ENCODE results near the gene ERI3. TPM values are rescaled to one million over a fixed set of nuclear protein-coding genes. Genes with fewer than 3 reads are reported as not detected.

The ERI3 gene
- polyA plus RNA-seq, 3 donors: 26.4 to 35.0 (median 26.6) TPM

DNA sequence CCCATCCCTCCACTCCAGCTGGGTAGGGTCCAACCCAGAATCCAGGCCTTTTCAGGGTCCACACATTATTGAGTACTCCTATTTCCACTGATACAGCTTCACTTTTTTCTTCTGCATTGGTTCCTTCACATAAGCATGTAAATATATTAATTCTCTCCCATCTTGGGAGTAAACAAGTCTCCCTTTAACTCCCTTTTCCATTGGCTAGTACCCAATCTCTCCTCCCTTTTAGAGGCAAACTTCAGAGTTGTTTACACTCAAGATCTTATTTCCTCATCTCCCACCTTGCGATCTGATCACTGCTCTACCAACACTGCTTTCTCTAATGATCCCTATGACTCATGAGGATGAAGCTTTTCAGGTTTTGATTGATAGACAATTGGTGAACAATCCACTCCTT, 121.5 kb downstream of the ERI3 start:
- WGBS (ENCODE audit: insufficient coverage): no CpG with 5 or more reads among the region's 1 CpG
- Histone ChIP-seq H3K9me3 (replicated peaks in 1 of 2; ENCODE audit: control insufficient read depth in 1 of 2, insufficient read depth in 1 of 2, low read length in 2 of 2) (no peaks in the 10 kb centered on the region), H3K4me1 (ENCODE audit: control insufficient read depth in 1 of 2, insufficient read depth in 2 of 2, low read length in 2 of 2) (peaks cover 10 to 14% of the 10 kb centered on the region in 2 donors), H3K4me3 (replicated peaks in 1 of 3; ENCODE audit: low read depth in 2 of 3, low read length in 3 of 3) (no peak overlapping the region), H3K4me2 (replicated peaks; ENCODE audit: extremely low read depth, low read length, poor library complexity, severe bottlenecking) (no peak overlapping the region), H3K9ac (ENCODE audit: insufficient read depth, low read length, poor library complexity, severe bottlenecking) (no peak overlapping the region), H3K36me3 (replicated peaks in 1 of 2; ENCODE audit: control insufficient read depth in 1 of 2, insufficient read depth in 2 of 2, low read length in 2 of 2) (peaks cover 0 to 11% of the 10 kb centered on the region in 2 donors), H3K27me3 (ENCODE audit: control insufficient read depth in 2 of 2, insufficient read depth in 2 of 2, low read length in 2 of 2) (no peaks in the 10 kb centered on the region), H2AFZ (ENCODE audit: insufficient read depth, low read depth, low read length, poor library complexity, severe bottlenecking) (no peak overlapping the region), H3K27ac (ENCODE audit: low read depth in 1 of 2, low read length in 2 of 2) (no peak overlapping the region), H4K20me1 (ENCODE audit: insufficient read depth, low read length) (no peaks in the 10 kb centered on the region), H3K79me2 (ENCODE audit: insufficient read depth, low read length) (no peaks in the 10 kb centered on the region)
- peaks cover 0 to 3% (median 0%) of the 10 kb centered on the region in 3 donors for H3K27me3 Mint-ChIP-seq (ENCODE audit: low read depth in 3 of 3)
- no peak overlapping the region for H3K4me3 Mint-ChIP-seq
- peaks cover 0 to 5% (median 0%) of the 10 kb centered on the region in 7 donors for H3K9me3 Mint-ChIP-seq
- peaks cover 13% of the 10 kb centered on the region for H3K4me1 Mint-ChIP-seq
- DNase-seq: no peak
- intact Hi-C loops (cut with micrococcal nuclease): no loop called here
- TF ChIP-seq, protein P1, sequence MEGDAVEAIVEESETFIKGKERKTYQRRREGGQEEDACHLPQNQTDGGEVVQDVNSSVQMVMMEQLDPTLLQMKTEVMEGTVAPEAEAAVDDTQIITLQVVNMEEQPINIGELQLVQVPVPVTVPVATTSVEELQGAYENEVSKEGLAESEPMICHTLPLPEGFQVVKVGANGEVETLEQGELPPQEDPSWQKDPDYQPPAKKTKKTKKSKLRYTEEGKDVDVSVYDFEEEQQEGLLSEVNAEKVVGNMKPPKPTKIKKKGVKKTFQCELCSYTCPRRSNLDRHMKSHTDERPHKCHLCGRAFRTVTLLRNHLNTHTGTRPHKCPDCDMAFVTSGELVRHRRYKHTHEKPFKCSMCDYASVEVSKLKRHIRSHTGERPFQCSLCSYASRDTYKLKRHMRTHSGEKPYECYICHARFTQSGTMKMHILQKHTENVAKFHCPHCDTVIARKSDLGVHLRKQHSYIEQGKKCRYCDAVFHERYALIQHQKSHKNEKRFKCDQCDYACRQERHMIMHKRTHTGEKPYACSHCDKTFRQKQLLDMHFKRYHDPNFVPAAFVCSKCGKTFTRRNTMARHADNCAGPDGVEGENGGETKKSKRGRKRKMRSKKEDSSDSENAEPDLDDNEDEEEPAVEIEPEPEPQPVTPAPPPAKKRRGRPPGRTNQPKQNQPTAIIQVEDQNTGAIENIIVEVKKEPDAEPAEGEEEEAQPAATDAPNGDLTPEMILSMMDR (IDR thresholded peaks at IDR 0.05): no peak
- peaks cover 25 to 29% of the 10 kb centered on the region in 2 donors for H3K36me3 Mint-ChIP-seq
- no peak overlapping the region for H3K27ac Mint-ChIP-seq

DNA sequence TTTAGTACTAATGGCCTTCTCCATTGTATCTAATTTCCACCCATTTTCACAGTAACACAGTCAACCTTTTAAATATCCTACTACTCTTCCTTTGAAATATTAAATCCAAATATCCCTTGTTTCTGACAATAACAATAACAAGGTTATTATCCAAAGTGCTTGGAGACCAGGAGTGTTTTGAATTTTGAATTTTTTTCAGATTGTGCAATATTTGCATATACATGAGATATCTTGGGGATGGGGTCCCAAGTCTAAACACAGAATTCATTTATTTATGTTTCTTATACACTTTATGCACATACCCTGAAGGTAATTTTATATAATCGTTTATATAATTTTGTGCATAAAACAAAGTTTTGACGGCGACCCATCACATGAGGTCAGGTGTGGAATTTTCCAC, 124.3 kb downstream of the ERI3 start:
- no peak overlapping the region for H3K4me3 ChIP-seq (replicated peaks in 1 of 3; ENCODE audit: low read depth in 2 of 3, low read length in 3 of 3)
- H3K27ac Mint-ChIP-seq: no peak overlapping the region

More for the DNA sequence above, 124.3 kb downstream of the ERI3 start:
- Mint-ChIP-seq H3K27me3 (ENCODE audit: low read depth in 3 of 3) (peaks cover 0 to 2% (median 0%) of the 10 kb centered on the region in 3 donors), H3K9me3 (peaks cover 0 to 3% (median 0%) of the 10 kb centered on the region in 7 donors), H3K4me3 (no peak overlapping the region), H3K36me3 (peaks cover 22 to 27% of the 10 kb centered on the region in 2 donors), H3K4me1 (peaks cover 29% of the 10 kb centered on the region)
- H3K4me2 ChIP-seq (replicated peaks; ENCODE audit: extremely low read depth, low read length, poor library complexity, severe bottlenecking): no peak overlapping the region
- 93% methylated on average over 2 of the region's 3 CpGs for WGBS (ENCODE audit: insufficient coverage)
- intact Hi-C loops (cut with micrococcal nuclease): no loop called here
- no peaks in the 10 kb centered on the region for H3K9me3 ChIP-seq (replicated peaks in 1 of 2; ENCODE audit: control insufficient read depth in 1 of 2, insufficient read depth in 1 of 2, low read length in 2 of 2)
- H3K4me1 ChIP-seq (ENCODE audit: control insufficient read depth in 1 of 2, insufficient read depth in 2 of 2, low read length in 2 of 2): peaks cover 22 to 25% of the 10 kb centered on the region in 2 donors
- DNase-seq: no peak
- no peaks in the 10 kb centered on the region for H3K79me2 ChIP-seq (ENCODE audit: insufficient read depth, low read length)
- H3K27ac ChIP-seq (ENCODE audit: low read depth in 1 of 2, low read length in 2 of 2): no peak overlapping the region
- no peaks in the 10 kb centered on the region for H3K27me3 ChIP-seq (ENCODE audit: control insufficient read depth in 2 of 2, insufficient read depth in 2 of 2, low read length in 2 of 2)
- H3K9ac ChIP-seq (ENCODE audit: insufficient read depth, low read length, poor library complexity, severe bottlenecking): no peak overlapping the region
- peaks cover 0 to 11% of the 10 kb centered on the region in 2 donors for H3K36me3 ChIP-seq (replicated peaks in 1 of 2; ENCODE audit: control insufficient read depth in 1 of 2, insufficient read depth in 2 of 2, low read length in 2 of 2)
- TF ChIP-seq, protein P1 (IDR thresholded peaks at IDR 0.05): no peak
- no peak overlapping the region for H2AFZ ChIP-seq (ENCODE audit: insufficient read depth, low read depth, low read length, poor library complexity, severe bottlenecking)
- H4K20me1 ChIP-seq (ENCODE audit: insufficient read depth, low read length): no peaks in the 10 kb centered on the region
